Measurements from ENCODE around the gene INSL6. TPM values are rescaled to one million over a fixed set of nuclear protein-coding genes. Genes with fewer than 3 reads are reported as not detected.

INSL6 gene
- total RNA-seq, 1 experiment from 2014 or later, result not detected

GRCh38 chr9:5193345-5193744 is 7.9 kb upstream of the INSL6 start:
- WGBS (ENCODE audit: extremely low coverage, insufficient read length, low lambda C conversion rate), result no CpG with 5 or more reads among the region's 2 CpGs
- no peak overlapping the region for H2BK12ac ChIP-seq (ENCODE audit: insufficient read length, low read depth, low read length)
- H3K27ac Mint-ChIP-seq, result no peak overlapping the region
- no peaks in the 10 kb centered on the region for H3K27me3 Mint-ChIP-seq (ENCODE audit: low read depth)
- no peak overlapping the region for H2AK5ac ChIP-seq (ENCODE audit: insufficient read length, low read length)
- H3K27ac ChIP-seq (ENCODE audit: insufficient read length, low read depth, low read length), result no peak overlapping the region
- H3K4me1 Mint-ChIP-seq, result 0 out of 4 replicates have a peak, but pooled peaks cover 0 to 3% of the 10 kb centered on the region in 2 experiments
- no peak overlapping the region for H3K14ac ChIP-seq (ENCODE audit: insufficient read depth, low read length)
- no peaks in the 10 kb centered on the region for H3K23me2 ChIP-seq (ENCODE audit: insufficient read length, low read depth, low read length, poor library complexity, severe bottlenecking)
- no peaks in the 10 kb centered on the region for H3K36me3 Mint-ChIP-seq (ENCODE audit: insufficient read depth in 1 of 3, low read depth in 3 of 3)
- no peak for TF ChIP-seq CTCF (conservative IDR thresholded peaks at IDR 0.05)
- H3K9me3 ChIP-seq (ENCODE audit: control insufficient read depth, low read depth, low read length), result no peaks in the 10 kb centered on the region
- H3K4ac ChIP-seq (ENCODE audit: low read depth, low read length), result no peak overlapping the region
- no peak overlapping the region for H2BK120ac ChIP-seq (ENCODE audit: low read depth, low read length, poor library complexity, severe bottlenecking)
- no peaks in the 10 kb centered on the region for H3K79me1 ChIP-seq (ENCODE audit: insufficient read depth, low read depth, low read length, poor library complexity, severe bottlenecking)
- no peak overlapping the region for H3K23ac ChIP-seq (ENCODE audit: insufficient read length, low read depth, low read length)
- H4K8ac ChIP-seq (replicated peaks; ENCODE audit: insufficient read length, low read depth, low read length), result no peak overlapping the region
- H3K18ac ChIP-seq (ENCODE audit: insufficient read length, low read depth, low read length), result no peak overlapping the region
- H3K9ac ChIP-seq (ENCODE audit: extremely low read depth, insufficient read length, low read length), result no peak overlapping the region
- H3K4me3 Mint-ChIP-seq, result no peak overlapping the region
- H3K4me1 ChIP-seq (ENCODE audit: insufficient read depth, low read length), result no peaks in the 10 kb centered on the region
- H2BK5ac ChIP-seq (ENCODE audit: insufficient read length, low read length), result no peak overlapping the region
- H4K5ac ChIP-seq (ENCODE audit: insufficient read length, low read depth, low read length), result no peak overlapping the region
- no peak overlapping the region for H3K4me2 ChIP-seq (ENCODE audit: insufficient read depth, insufficient read length, low read length)
- no peaks in the 10 kb centered on the region for H3K79me2 ChIP-seq (ENCODE audit: insufficient read depth, low read length)
- H2BK15ac ChIP-seq (ENCODE audit: low read depth, low read length), result no peak overlapping the region
- H3T11ph ChIP-seq (ENCODE audit: low read length), result no peak overlapping the region
- H2BK20ac ChIP-seq (ENCODE audit: low read depth, low read length, poor library complexity, severe bottlenecking), result no peak overlapping the region
- no peak overlapping the region for H3K56ac ChIP-seq (ENCODE audit: insufficient read length, low read depth, low read length)
- DNase-seq, result no peak
- H4K91ac ChIP-seq (ENCODE audit: insufficient read length, low read depth, low read length), result no peak overlapping the region
- no peaks in the 10 kb centered on the region for H3K27me3 ChIP-seq (ENCODE audit: insufficient read depth, low read length)
- peaks cover 0 to 4% of the 10 kb centered on the region in 2 experiments; a peak in 2 of 5 replicates for H3K9me3 Mint-ChIP-seq
- no peaks in the 10 kb centered on the region for H4K20me1 ChIP-seq (ENCODE audit: control insufficient read depth, insufficient read depth, insufficient read length)
- H2AFZ ChIP-seq (ENCODE audit: low read length), result no peak overlapping the region

All from H9 (cell line).